ENCODE measurements around the gene POLR2H. TPM values are rescaled to one million over a fixed set of nuclear protein-coding genes. Genes with fewer than 3 reads are reported as not detected.
A peak's percentile ranks its signal among the peaks of the same experiment; 100 is the strongest.

Gene POLR2H
- total and polyA plus RNA-seq, 2 of the 4 experiments (the other 2 are of a cell fraction) = 47.7 to 130 TPM

- peak; percentile 80; the same call in 1 of the 2 replicates for TF ChIP-seq MAZ (IDR thresholded peaks at IDR 0.05; ENCODE audit: borderline replicate concordance, low read depth, low read length)
- TF ChIP-seq RAD21 (IDR thresholded peaks at IDR 0.05; ENCODE audit: low read length) = no peak
These were observed 46.6 kb upstream of the POLR2H start (continued) for GRCh38 chr3:184314700-184315542.

- Histone ChIP-seq H4K5ac (ENCODE audit: low read depth, low read length) (peak overlapping the region; percentile 50), H3K36me3 (ENCODE audit: control insufficient read depth, insufficient read depth, low read length) (peaks cover 24% of the 10 kb centered on the region), H3K9me1 (ENCODE audit: insufficient read depth, low read length) (peaks cover 22% of the 10 kb centered on the region), H3K4ac (ENCODE audit: low read depth, low read length) (peak overlapping the region; percentile 97), H4K20me1 (ENCODE audit: insufficient read depth, low read length) (peaks cover 55% of the 10 kb centered on the region), H2BK120ac (ENCODE audit: low read depth, low read length) (peak overlapping the region; percentile 83), H2AK5ac (ENCODE audit: low read depth, low read length) (peak overlapping the region; percentile 63), H3K27me3 (ENCODE audit: control insufficient read depth, insufficient read depth, low read length) (no peaks in the 10 kb centered on the region), H3K9me3 (ENCODE audit: control insufficient read depth, insufficient read depth, low read length) (no peaks in the 10 kb centered on the region), H3K4me1 (ENCODE audit: control insufficient read depth, insufficient read depth, low read length) (peaks cover 25% of the 10 kb centered on the region), H4K8ac (ENCODE audit: low read depth in 2 of 2, low read length in 2 of 2) (peak overlapping the region; percentile 88 to 90), H3K56ac (ENCODE audit: extremely low read depth, insufficient read depth, low read length) (peak overlapping the region; percentile 85), H3K4me3 (ENCODE audit: insufficient read depth, low read depth, low read length) (peak overlapping the region; percentile 91), H2BK20ac (ENCODE audit: low read depth, low read length) (no peak overlapping the region), H3K9ac (ENCODE audit: low read depth, low read length) (peak overlapping the region; percentile 98), H3K4me2 (ENCODE audit: low read depth, low read length) (peak overlapping the region; percentile 93), H4K91ac (ENCODE audit: insufficient read depth, low read depth, low read length) (peak overlapping the region; percentile 97), H3K79me1 (ENCODE audit: low read depth in 1 of 2, low read length in 2 of 2) (peaks cover 1 to 34% of the 10 kb centered on the region in 2 experiments; a peak in 3 of 4 replicates), H2BK15ac (ENCODE audit: low read depth, low read length) (peak overlapping the region; percentile 70; the same call in 1 of the 3 replicates), H2AFZ (replicated peaks; ENCODE audit: low read length, poor library complexity) (peak overlapping the region; percentile 85), H2AK9ac (replicated peaks; ENCODE audit: low read depth, low read length, poor library complexity) (peak overlapping the region; percentile 100), H2BK5ac (ENCODE audit: low read depth, low read length, poor library complexity, severe bottlenecking) (peak overlapping the region; percentile 99), H3K27ac (ENCODE audit: insufficient read depth, low read length) (peak overlapping the region; percentile 99), H3K14ac (replicated peaks; ENCODE audit: low read depth, low read length) (peak overlapping the region; percentile 90), H3K23ac (ENCODE audit: low read depth, low read length) (peak overlapping the region; percentile 95), H3K18ac (ENCODE audit: low read depth, low read length) (peak overlapping the region; percentile 65)
- intact Hi-C loops (cut with micrococcal nuclease) = loop anchor here (2.0 kb wide), 1 partner anchor 47 kb away; no protein-coding TSS in a partner anchor
- CTCF ChIA-PET = no interaction called here
- no peak for TF ChIP-seq CEBPB (IDR thresholded peaks at IDR 0.05; ENCODE audit: low read depth, low read length)
- TF ChIP-seq CHD1 (IDR thresholded peaks at IDR 0.05; ENCODE audit: low read depth, low read length) = no peak
- TF ChIP-seq POLR2A (IDR thresholded peaks at IDR 0.05; ENCODE audit: low read depth, low read length) = no peak
- TF ChIP-seq SMC3 (IDR thresholded peaks at IDR 0.05; ENCODE audit: low read depth, low read length) = no peak
- no peak for TF ChIP-seq MXI1 (IDR thresholded peaks at IDR 0.05; ENCODE audit: borderline replicate concordance, low read depth, low read length)
- TF ChIP-seq CTCF (conservative IDR thresholded peaks at IDR 0.05; ENCODE audit: low read depth, low read length) = no peak
- no peak for TF ChIP-seq RCOR1 (IDR thresholded peaks at IDR 0.05; ENCODE audit: insufficient replicate concordance, low read length)
- no peak for TF ChIP-seq RAD21 (IDR thresholded peaks at IDR 0.05; ENCODE audit: low read length)
- TF ChIP-seq NFE2L2 (IDR thresholded peaks at IDR 0.05; ENCODE audit: low read depth, low read length) = no peak
- TF ChIP-seq BHLHE40 (IDR thresholded peaks at IDR 0.05; ENCODE audit: low read depth, low read length) = no peak
- in situ Hi-C loops (cut with MboI; ENCODE audit: low sequenced_read_pairs) = no loop called here
- DNase-seq = no peak
- no peak for ATAC-seq (ENCODE audit: low read depth)
- BruUV-seq (replicated peaks) = TSS peak; percentile 67
- dilution Hi-C loops (cut with HindIII; ENCODE audit: low sequenced_read_pairs, unreplicated experiment) = no loop called here
- 0% methylated on average over 2 of the region's 6 CpGs; no CpG with 5 or more reads in 1 of the 2 experiments for WGBS, 2 experiments (ENCODE audit: extremely low coverage in 2 of 2, insufficient read length in 1 of 2)
- POLR2A ChIA-PET (ENCODE audit: unreplicated experiment) = interaction anchor here (0.9 to 1.5 kb wide), 2 partner anchors 22 to 50 kb away, joined by 4 to 5 read pairs; partner anchors contain the start of gene FAM131A
These were observed 46.0 kb upstream of the POLR2H start for GRCh38 chr3:184315543-184315867.

Measured in IMR-90 (cell line).